Neural cell (in vitro differentiated cells): ENCODE measurements around the gene GCNT2. TPM values are rescaled to one million over a fixed set of nuclear protein-coding genes. Genes with fewer than 3 reads are reported as not detected.

Experiments
- H2AFZ ChIP-seq: fragments of 200-600, 300-800 bp; sonication (generic), shearing (Covaris generic); 2 replicates; pipeline ENCODE4 v1.6.0; 2014; ENCODE audit warnings: low read depth, mild to moderate bottlenecking, antibody characterized with exemption, low read length, moderate library complexity
- H3F3A ChIP-seq: fragments of 200-600 bp; shearing (Covaris generic); 2 replicates; pipeline ENCODE4 v1.6.1; 2016; ENCODE audit warnings: mild to moderate bottlenecking, moderate library complexity, mixed read lengths, antibody characterized with exemption, low read length; ENCODE audit not compliant: insufficient read depth, poor library complexity, severe bottlenecking
- H3K27ac ChIP-seq: fragments of 200-600, 300-800 bp; sonication (generic), shearing (Covaris generic); 2 replicates; pipeline ENCODE4 v1.5.1; 2014; ENCODE audit warnings: mild to moderate bottlenecking, low read length, moderate library complexity
- H3K27me3 ChIP-seq: fragments of 300-800, 200-600 bp; sonication (generic), shearing (Covaris generic); 2 replicates; pipeline ENCODE4 v1.6.0; 2014; ENCODE audit warnings: mild to moderate bottlenecking, low read depth, low read length, moderate library complexity; ENCODE audit not compliant: insufficient read depth
- H3K36me3 ChIP-seq: fragments of 300-800, 200-600 bp; sonication (generic), shearing (Covaris generic); 2 replicates; pipeline ENCODE4 v1.5.1; 2014; ENCODE audit warnings: mild to moderate bottlenecking, antibody characterized with exemption, low read length, moderate library complexity; ENCODE audit not compliant: insufficient read depth
- H3K4me2 ChIP-seq: fragments of 300-800, 200-600 bp; sonication (generic), shearing (Covaris generic); 2 replicates; pipeline ENCODE4 v1.6.0; 2014; ENCODE audit warnings: mild to moderate bottlenecking, low read length
- H3K4me3 ChIP-seq: fragments of 300-800, 200-600 bp; sonication (generic), shearing (Covaris generic); 2 replicates; pipeline ENCODE4 v1.5.1; 2014; ENCODE audit warnings: mild to moderate bottlenecking, low read length, moderate library complexity
- H3K79me2 ChIP-seq: fragments of 200-600 bp; shearing (Covaris generic); replicated peaks from 2 replicates; pipeline ENCODE4 v1.6.0; 2014; ENCODE audit warnings: mild to moderate bottlenecking, low read length, moderate library complexity; ENCODE audit not compliant: insufficient read depth
- H3K9ac ChIP-seq: fragments of 300-800, 200-600 bp; sonication (generic), shearing (Covaris generic); 2 replicates; pipeline ENCODE4 v1.6.1; 2016; ENCODE audit warnings: mild to moderate bottlenecking, low read length, mixed read lengths
- H3K9me2 ChIP-seq: fragments of 200-600 bp; shearing (Covaris generic); 2 replicates; pipeline ENCODE4 v1.6.1; 2016; ENCODE audit warnings: mild to moderate bottlenecking, low read length, mixed read lengths; ENCODE audit not compliant: insufficient read depth
- H3K9me3 ChIP-seq: fragments of 200-600, 300-800 bp; sonication (generic), shearing (Covaris generic); 2 replicates; pipeline ENCODE4 v1.6.1; 2016; ENCODE audit warnings: mild to moderate bottlenecking, mixed run types, low read length, moderate library complexity, mixed read lengths
- H4K20me1 ChIP-seq: fragments of 200-600 bp; shearing (Covaris generic); 2 replicates; pipeline ENCODE4 v1.6.1; 2016; ENCODE audit warnings: mild to moderate bottlenecking, mixed run types; ENCODE audit not compliant: insufficient read depth
- EP300 ChIP-seq: fragments of 450-650 bp; conservative IDR thresholded peaks from 2 replicates; pipeline ENCODE4 v1.6.1; 2014; ENCODE audit warnings: antibody characterized with exemption, mild to moderate bottlenecking, moderate library complexity; ENCODE audit not compliant: poor library complexity, severe bottlenecking
- EZH2 ChIP-seq: fragments of 200-600, 300-800 bp; shearing (Covaris generic), sonication (generic); IDR thresholded peaks from 2 replicates; pipeline ENCODE4 v1.6.1; 2014; ENCODE audit warnings: antibody characterized with exemption, low read length, borderline replicate concordance, mild to moderate bottlenecking; ENCODE audit not compliant: insufficient read depth, poor library complexity, severe bottlenecking
- MXI1 ChIP-seq: fragments of 450-650 bp; conservative IDR thresholded peaks from 2 replicates; pipeline ENCODE4 v1.6.1; 2014; ENCODE audit warnings: antibody characterized with exemption, mild to moderate bottlenecking; ENCODE audit not compliant: poor library complexity, severe bottlenecking
- POLR2AphosphoS5 ChIP-seq: IDR thresholded peaks from 2 replicates; pipeline ENCODE4 v1.6.1; 2012
- RAD21 ChIP-seq: fragments of 450-650 bp; conservative IDR thresholded peaks from 2 replicates; pipeline ENCODE4 v1.6.1; 2014; ENCODE audit warnings: antibody characterized with exemption, mild to moderate bottlenecking, moderate library complexity
- REST ChIP-seq: IDR thresholded peaks from 2 replicates; pipeline ENCODE4 v1.6.1; 2012; ENCODE audit warnings: borderline replicate concordance
- SMC3 ChIP-seq: fragments of 450-650 bp; conservative IDR thresholded peaks from 2 replicates; pipeline ENCODE4 v1.6.1; 2014; ENCODE audit warnings: antibody characterized with exemption, mild to moderate bottlenecking, moderate library complexity; ENCODE audit not compliant: poor library complexity
- TAF1 ChIP-seq: IDR thresholded peaks from 2 replicates; pipeline ENCODE4 v1.6.1; 2012; ENCODE audit warnings: low read depth
- polyA plus RNA-seq: library from polyadenylated mRNA; depleted of rRNA; stranded (reverse); fragments of >200 nt; gene quantifications from 2 replicates; pipeline ENCODE4 v1.2.3, GENCODE V29; 2014
- TF ChIP-seq, protein P1 (sequence below): fragments of 450-650 bp; IDR thresholded peaks from 2 replicates; pipeline ENCODE4 v1.5.1; 2014; ENCODE audit warnings: antibody characterized with exemption, mild to moderate bottlenecking, moderate library complexity; ENCODE audit not compliant: poor library complexity, severe bottlenecking

Gene GCNT2
- polyA plus RNA-seq, 1 donor from 2014 or later = 9.4 TPM

DNA sequence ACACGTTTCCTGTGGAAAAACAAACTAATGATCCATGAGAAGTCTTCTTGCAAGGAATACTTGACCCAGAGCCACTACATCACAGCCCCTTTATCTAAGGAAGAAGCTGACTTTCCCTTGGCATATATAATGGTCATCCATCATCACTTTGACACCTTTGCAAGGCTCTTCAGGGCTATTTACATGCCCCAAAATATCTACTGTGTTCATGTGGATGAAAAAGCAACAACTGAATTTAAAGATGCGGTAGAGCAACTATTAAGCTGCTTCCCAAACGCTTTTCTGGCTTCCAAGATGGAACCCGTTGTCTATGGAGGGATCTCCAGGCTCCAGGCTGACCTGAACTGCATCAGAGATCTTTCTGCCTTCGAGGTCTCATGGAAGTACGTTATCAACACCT, 35.4 kb downstream of the GCNT2 start:
- H3F3A ChIP-seq = peaks cover 4% of the 10 kb centered on the region

GRCh38 chr6:10556992-10557391, 35.8 kb downstream of the GCNT2 start:
- peak overlapping the region; percentile 67 for H3K4me3 ChIP-seq
- H3K27ac ChIP-seq = peak overlapping the region; percentile 57
- H3F3A ChIP-seq = peaks cover 4% of the 10 kb centered on the region
- H3K27me3 ChIP-seq = no peaks in the 10 kb centered on the region
- H4K20me1 ChIP-seq = no peaks in the 10 kb centered on the region
- no peak overlapping the region for H3K9ac ChIP-seq
- no peaks in the 10 kb centered on the region for H3K9me2 ChIP-seq
- H3K36me3 ChIP-seq = peaks cover 3% of the 10 kb centered on the region
- H2AFZ ChIP-seq = peak overlapping the region; percentile 47
- no peaks in the 10 kb centered on the region for H3K9me3 ChIP-seq
- peak overlapping the region; percentile 94 for H3K4me2 ChIP-seq
- H3K79me2 ChIP-seq = peaks cover 45% of the 10 kb centered on the region
- no peak for TF ChIP-seq EZH2

More for the DNA sequence above, 35.4 kb downstream of the GCNT2 start:
- Histone ChIP-seq H3K79me2 (peaks cover 45% of the 10 kb centered on the region), H3K9me3 (no peaks in the 10 kb centered on the region), H3K9ac (peak overlapping the region; percentile 67), H3K27ac (peak overlapping the region; percentile 57), H3K4me2 (peak overlapping the region; percentile 94), H3K36me3 (no peaks in the 10 kb centered on the region), H2AFZ (peak overlapping the region; percentile 47), H3K27me3 (no peaks in the 10 kb centered on the region), H3K9me2 (no peaks in the 10 kb centered on the region), H4K20me1 (no peaks in the 10 kb centered on the region), H3K4me3 (peak overlapping the region; percentile 67)
- TF ChIP-seq MXI1 (no peak), EZH2 (no peak), TAF1 (no peak), EP300 (no peak), RAD21 (no peak), REST (no peak), POLR2AphosphoS5 (no peak), SMC3 (no peak)
- TF ChIP-seq, protein P1, sequence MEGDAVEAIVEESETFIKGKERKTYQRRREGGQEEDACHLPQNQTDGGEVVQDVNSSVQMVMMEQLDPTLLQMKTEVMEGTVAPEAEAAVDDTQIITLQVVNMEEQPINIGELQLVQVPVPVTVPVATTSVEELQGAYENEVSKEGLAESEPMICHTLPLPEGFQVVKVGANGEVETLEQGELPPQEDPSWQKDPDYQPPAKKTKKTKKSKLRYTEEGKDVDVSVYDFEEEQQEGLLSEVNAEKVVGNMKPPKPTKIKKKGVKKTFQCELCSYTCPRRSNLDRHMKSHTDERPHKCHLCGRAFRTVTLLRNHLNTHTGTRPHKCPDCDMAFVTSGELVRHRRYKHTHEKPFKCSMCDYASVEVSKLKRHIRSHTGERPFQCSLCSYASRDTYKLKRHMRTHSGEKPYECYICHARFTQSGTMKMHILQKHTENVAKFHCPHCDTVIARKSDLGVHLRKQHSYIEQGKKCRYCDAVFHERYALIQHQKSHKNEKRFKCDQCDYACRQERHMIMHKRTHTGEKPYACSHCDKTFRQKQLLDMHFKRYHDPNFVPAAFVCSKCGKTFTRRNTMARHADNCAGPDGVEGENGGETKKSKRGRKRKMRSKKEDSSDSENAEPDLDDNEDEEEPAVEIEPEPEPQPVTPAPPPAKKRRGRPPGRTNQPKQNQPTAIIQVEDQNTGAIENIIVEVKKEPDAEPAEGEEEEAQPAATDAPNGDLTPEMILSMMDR = no peak

GRCh38 chr6:10557913-10558312, 36.8 kb downstream of the GCNT2 start:
- TF ChIP-seq SMC3 (no peak), REST (no peak), RAD21 (no peak), EP300 (no peak), POLR2AphosphoS5 (no peak), MXI1 (no peak)
- no peak overlapping the region for H3K27ac ChIP-seq
- H2AFZ ChIP-seq = peak overlapping the region; percentile 7
- peaks cover 52% of the 10 kb centered on the region for H3K79me2 ChIP-seq
- H3K4me2 ChIP-seq = peak overlapping the region; percentile 94
- no peaks in the 10 kb centered on the region for H3K9me3 ChIP-seq
- H3K36me3 ChIP-seq = peaks cover 4% of the 10 kb centered on the region
- H3K4me3 ChIP-seq = peak overlapping the region; percentile 67
- peak overlapping the region; percentile 53 for H3K9ac ChIP-seq
- H3K9me2 ChIP-seq = no peaks in the 10 kb centered on the region
- no peaks in the 10 kb centered on the region for H4K20me1 ChIP-seq
- H3F3A ChIP-seq = peaks cover 4% of the 10 kb centered on the region
- H3K27me3 ChIP-seq = no peaks in the 10 kb centered on the region
